GM03348 (cell line): Measurements from ENCODE around the gene CWC27.
"Not testable (repeated sequence)": the region's sequence is repeated elsewhere in the genome, so short reads cannot be mapped to it uniquely, and the experiment has no call there.

ENCODE experiments used
- DNase-seq: peaks from one replicate; pipeline ENCODE4 v3.0.0; 2012; ENCODE audit warnings: low spot score

Gene CWC27

DNA sequence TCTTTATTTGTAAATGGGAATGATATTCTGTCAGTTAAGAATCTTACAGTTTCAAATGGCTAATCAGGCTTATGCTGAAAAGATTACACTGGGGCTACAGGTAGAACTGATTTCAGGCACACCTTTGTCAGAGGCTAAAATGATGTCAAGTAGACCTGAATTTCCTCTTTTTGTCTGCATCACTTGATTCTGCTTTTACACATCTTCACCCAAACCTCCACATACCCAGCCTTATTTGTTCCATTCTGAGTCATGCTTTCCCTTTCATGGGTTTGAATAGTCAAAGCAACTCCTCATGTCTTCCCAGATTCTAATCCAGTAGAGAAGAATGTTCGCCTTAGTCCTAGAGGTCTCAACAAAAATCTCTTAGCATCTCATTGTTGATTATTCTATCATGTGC, 156.4 kb downstream of the CWC27 start:
- DNase-seq: no peak

DNA sequence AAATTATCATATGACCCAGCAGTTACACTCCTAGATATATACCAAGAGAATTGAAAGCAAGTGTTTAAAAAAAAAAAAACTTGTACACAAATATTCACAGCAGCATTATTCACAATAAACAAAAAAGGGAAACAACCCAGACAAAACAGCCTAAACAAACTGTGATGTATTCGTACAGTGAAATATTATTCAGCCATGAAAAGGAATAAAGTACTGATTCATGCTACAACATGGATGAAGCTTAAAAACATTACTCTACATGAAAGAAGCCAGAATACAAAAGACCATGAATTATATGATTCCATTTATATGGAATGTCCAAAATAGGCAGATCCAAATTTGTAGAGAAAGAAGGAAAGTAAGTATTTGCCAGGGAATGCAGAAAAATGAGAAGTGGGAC, 161.1 kb downstream of the CWC27 start:
- DNase-seq: no peak

DNA sequence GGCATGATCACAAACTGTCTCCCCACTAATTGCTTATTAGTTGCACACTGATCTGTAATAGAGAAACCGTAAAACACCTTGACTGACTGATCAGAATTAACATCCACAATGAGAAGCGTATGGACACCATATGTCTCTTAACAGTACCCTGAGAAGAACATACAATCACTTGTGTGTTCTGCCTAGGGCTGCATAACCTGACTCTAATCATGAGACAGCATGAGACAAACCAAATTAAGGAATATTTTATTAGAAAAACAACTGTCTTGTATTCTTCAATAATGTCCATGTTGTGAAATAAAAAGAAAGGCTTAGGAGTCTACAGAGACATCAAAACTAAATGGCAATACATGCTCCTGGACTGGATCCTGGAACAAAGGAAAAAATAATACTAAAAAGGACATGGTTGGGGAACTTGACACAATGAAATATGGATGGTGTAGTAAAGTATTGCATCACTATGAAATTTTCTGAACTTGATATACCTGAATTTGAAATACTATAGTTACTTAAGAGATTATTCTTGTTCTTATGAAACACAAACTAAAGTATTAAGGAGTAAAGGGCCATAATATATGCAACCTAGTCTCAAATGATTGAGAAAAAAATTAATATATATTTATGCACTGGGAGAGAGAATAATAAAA, 162.1 kb downstream of the CWC27 start:
- no peak for DNase-seq

DNA sequence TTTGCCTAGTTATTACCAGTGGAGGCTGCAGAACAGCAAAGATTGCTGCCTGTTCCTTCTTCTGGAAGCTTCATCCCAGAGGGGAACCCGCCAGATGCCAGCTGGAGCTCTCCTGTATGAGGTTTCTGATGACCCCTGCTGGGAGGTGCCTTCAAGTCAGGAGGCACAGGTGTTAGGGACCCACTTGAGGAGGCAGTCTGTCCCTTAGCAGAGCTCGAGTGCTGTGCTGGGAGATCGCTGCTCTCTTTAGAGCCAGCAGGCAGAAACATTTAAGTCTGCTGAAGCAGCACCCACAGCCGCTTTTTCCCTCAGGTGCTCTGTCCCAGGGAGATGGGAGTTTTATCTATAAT, 170.7 kb downstream of the CWC27 start:
- not testable (repeated sequence) for DNase-seq

DNA sequence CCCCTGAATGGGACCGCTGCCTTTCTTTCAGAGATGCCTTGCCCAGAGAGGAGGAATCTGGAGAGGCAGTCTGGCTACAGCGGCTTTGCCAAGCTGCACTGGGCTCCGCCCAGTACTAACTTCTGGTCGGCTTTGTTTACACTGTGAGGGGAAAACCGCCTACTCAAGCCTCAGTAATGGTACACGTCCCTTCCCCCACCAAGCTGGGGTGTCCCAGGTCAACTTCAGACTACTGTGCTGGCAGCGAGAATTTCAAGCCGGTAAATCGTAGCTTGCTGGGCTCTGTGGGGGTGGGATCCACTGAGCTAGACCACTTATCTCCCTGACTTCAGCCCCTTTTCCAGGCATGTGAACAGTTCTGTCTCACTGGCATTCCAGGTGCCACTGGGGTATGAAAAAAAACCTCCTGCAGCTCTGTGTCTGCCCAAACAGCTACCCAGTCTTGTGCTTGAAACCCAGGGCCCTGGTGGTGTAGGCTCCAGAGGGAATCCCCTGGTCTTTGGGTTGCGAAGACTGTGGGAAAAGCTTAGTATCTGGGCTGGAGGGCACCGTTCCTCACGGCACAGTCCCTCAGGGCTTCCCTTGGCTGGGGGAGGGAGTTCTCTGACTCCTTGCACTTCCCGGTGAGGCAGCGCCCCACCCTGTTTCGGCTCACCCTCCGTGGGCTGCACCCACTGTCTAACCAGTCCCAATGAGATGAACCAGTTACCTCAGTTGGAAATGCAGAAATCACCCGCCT, 171.2 kb downstream of the CWC27 start:
- DNase-seq: no peak

DNA sequence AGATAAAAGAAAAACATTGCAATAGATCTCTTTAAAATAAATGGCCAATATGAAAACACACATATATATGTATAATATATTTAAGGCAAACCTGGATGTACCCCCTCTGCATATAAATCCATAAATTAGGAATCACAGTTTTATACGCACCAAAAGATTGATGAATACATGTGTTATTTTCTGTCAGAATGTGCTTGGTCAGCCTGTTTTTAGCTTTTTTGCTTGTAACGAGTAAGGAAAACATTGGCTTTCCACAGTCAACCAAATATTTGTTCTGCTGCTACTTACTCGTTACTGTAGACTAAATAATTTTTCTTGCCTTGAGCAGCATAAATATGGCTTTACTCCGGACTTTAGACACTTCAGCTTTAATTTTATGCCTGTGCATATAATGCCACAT, 173.7 kb downstream of the CWC27 start:
- DNase-seq: no peak

DNA sequence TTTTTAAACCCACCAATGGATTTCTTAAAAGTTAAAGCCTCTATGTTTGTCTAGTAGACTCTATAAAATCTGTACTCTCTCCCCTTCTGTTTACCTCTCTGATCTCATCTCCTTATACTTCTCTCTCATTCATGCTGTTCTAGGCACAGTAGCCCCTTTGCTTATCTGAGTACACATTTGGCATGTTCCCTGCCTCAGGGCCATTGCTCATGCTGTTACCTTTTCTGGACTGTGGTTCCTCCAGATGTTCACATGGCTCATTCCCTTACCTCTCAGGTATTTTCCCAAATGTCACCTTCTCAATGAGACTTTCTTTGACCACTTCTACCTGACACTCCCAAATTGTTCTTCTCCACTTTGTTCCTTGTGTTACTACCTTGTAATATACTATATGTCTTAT, 176.1 kb downstream of the CWC27 start:
- no peak for DNase-seq

DNA sequence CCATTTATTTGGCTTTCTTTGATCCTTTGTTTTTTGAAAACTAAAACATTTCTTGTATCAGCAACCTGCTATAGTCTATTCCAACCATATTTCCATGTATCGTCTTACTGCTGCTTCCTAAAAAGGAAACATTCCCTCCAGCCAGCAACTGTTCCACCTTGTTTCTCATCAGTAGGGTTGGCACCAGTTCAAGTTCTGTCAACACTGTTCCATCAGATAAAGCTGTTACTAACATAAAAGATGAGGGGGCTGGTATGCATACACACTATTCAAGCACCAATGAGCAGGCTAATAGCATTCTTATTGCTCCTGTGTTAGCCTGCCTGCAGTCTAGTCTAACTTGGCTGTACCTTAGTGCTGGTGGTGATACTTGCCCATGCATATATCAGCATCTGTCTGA, 178.3 kb downstream of the CWC27 start:
- no peak for DNase-seq

DNA sequence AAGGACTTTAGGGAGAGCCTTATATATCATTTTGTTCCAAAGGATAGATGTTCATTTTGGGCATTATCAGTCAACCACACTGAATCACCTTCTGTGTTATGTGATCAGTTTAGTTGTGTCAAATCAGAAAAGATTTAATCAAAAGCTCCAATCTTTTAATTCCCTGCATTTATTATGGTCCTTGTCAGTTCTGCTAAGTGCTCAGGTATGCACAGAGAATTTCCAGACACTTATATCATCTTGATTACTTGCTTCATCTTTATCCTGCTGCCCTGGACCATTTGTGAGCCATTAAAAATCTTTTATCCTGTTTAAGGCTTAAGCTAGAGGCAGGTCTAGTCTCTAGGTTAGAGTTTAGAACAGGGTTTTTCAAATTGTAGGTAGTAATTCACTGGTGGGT, 179.1 kb downstream of the CWC27 start:
- no peak for DNase-seq

DNA sequence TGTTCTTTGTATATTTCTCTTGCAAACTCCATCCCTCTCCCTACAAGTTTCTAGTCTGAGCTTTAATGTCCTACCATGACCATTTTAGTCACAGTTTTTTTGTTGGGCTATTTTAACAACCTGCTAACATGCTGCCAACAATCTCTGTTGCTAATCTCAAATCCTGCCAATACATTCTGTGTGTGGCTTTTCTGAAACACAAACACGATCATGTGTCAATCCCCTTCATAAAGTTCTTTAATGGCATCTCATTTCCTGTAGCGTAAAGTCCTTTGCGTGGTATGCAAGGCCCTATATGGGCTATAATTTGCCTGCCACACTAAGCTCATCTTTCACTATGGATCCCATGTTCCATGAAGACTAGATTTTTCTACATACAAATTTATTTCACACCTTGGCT, 180.6 kb downstream of the CWC27 start:
- DNase-seq: no peak

DNA sequence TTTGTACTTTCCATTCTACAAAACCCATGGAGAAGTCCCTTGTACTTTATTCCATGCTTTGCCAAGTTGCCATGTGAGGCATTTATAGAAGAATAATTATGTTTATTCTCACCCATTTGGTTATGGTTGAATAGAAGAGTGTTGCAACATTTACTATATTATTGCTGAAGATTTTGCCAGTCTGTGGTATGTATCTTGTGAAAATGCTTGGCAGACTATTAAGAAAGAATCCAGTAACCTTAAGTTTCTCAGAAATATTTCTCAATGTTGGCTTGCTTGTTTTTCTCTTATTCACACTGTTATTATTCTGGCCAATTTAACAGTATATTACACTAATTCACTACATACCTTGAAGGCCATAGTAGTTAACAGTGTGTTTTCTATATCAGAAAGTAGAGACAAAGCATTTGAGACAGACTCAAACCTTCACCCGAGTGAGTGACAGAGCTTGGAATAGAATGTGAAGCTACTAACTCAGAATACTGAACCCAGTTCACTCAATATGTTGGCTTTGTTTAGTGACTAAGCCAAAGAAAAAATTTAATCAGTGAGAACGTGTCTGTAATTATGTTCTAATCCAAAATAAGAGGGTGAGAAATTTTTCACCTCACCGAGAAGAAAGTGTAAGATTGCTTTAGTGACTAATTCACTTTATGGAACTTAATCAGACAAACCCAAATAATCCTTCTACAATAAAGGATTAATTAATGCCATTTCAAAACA, 184.4 kb downstream of the CWC27 start:
- no peak for DNase-seq

DNA sequence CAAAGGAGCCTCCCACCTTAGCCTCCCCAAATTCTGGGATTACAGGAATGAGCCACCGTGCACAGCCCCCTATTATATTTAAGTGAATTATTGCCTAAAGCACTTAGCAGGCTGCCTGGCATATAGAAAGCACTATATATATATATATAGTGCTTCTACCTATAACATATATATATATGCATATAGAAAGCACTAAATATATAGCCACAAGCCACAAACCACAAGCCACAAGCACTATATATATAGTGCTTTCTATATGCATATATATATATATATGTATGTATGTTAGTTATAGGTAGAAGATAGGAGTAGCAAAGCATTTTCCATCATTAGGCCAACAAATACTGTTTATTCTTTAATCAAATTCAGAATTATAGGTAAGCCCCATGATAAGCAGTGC, 185.8 kb downstream of the CWC27 start:
- no peak for DNase-seq

DNA sequence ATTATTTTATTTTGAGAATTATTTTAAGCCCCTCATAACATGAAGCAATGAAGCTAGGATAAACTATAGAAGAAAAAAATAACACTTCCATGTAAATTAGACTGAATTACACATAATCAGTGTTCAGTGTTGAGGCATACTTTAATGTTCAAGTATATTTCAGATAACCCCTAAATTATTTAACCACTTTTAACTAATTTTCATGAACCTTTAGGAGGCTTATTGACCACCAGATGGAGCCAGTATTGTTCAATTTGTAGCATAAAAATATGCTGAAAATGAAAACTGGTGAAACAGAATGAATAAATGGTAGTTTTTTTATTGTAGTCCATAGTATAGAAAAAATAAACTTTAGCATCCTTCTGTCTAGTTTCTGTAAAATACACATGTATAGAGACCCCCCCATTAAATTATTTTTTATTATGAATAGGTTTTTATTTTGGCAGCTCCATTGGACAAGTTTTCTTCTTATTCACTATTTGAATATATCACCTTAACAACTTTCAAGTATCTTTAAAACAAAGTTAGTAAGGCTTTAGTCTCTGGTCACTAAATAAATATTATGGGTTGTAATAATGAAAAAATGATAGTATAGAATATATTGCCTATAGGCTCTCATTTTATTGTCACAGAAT, 190.1 kb downstream of the CWC27 start:
- peak; percentile 29 for DNase-seq

DNA sequence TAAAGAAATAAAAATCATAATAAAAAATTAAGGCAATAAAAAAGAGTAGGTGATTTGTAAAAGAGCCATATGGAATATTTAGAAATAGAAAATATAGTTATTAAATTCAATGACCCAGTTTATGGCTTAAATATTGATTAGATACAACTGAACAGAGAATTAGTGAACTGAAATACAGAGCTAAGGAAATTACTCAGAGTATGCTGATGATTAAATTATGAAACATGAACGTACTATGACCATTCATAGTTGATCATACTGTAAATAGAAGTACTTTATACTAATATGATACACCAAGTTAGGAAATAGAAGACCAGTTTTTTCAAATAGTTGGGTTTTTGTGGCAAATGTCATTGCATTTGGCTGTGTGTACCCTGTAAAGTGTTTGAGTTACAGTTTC, 194.5 kb downstream of the CWC27 start:
- DNase-seq: no peak

DNA sequence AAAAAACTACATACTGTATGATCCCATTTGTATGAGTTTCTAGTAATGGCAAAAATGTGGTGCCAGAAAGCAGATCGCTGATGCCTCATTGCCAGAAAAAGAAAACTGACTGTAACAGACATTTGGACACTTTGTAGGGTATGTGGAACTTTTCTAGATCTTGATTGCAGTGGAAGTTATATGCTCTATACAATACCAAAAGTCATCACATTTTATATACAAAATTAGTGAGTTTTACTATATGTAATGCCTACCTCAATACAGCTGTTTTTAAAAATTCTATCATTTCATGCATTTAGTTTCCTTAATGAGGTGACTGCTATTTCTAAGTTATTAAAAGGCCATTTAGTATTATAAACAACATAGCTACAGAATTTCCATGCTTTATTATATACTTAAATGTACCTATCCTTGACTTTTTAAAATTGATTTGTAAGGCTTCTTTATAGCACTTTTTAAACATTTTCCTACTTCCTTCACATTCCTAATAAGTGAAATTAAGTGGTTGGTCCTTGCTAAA, 199.9 kb downstream of the CWC27 start:
- no peak for DNase-seq

DNA sequence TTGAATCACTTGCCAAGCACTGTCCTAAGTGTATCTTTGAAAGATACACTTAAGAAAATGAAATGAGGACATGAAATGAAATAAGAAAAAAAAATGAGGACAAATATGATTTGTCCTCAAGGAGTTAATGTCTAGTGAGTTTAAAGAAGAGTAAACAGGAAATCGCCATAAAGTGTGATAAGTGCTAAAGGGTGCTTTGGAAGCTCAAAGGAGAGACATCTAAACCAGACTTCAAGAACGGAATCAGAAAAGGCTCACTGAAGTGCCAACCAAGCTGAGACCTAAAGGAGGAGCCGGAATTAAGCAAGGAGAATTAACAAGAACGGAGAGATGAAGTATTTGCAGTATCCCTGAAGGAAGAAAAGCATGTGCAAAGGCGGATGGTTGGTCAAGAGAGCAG, 200.8 kb downstream of the CWC27 start:
- no peak for DNase-seq

DNA sequence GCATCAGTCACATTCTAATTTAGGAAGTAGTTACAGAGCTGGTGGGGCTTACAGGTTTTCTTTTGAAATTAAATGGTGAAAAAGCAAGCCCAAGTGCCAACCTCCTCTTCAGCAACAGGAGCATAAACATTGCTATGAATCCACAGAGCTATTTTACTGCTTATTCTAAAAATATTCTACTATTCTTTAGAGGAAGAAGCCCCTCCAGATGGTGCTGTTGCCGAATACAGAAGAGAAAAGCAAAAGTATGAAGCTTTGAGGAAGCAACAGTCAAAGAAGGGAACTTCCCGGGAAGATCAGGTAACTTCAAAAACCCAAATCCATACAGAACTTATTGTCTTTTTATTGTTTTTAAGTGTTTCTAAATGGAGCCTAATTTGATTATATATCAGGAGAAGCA, 202.8 kb downstream of the CWC27 start:
- DNase-seq: peak; percentile 49

DNA sequence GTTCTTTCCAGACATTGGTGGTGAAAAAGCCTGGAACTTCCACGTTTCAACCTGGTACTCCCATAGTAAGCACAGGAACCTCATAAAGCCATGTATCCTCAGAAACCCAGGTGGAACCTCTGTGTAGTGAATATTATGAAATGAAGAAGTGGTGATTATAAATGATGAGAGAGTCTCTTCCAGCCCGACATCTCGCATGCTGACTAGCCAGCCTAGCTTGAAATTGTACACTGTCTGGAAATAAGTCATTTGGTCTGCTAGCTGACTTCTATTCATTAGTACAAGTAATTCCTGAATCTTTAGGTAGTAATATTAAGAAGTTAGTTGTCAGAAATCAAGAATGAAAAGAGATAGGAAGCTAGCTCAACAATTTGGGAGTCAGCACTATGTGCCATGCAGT, 203.3 kb downstream of the CWC27 start:
- DNase-seq: no peak

DNA sequence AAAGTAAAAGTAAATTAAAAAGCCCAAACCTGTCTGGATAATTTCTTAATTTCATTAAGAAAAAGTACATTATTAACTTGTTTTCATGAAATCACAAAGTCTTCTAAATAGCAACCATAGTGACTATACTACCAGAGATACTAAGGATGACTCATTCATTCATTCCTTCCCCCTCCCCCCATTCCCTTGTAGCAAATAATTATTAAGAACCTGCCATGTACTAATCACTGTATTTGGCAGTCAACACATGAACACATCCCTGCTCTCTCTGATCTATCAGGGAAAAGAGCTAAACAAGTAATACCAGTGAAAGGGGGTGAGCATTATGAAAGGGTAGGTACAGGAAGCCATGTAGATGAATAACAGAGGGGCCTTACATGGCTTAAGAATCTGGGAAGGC, 203.9 kb downstream of the CWC27 start:
- DNase-seq: no peak

DNA sequence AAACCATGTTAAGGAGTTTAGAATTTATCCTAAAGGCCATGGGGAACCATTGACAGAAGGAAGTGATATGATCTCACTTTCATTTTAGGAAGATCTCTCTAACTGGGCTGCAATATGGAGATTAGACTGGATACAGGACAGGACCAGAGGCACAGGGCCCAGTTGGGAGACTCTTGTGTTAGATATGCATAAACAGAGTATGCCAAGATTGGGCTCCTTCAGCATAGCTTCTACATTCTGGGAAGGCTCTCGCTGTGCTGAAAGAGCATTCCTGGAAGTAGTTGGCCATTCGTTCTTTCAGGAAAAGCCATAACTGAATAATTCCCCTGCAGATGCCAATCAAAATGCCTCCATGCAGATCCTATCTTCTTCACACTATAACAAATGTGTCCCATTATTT, 204.5 kb downstream of the CWC27 start:
- DNase-seq: no peak

DNA sequence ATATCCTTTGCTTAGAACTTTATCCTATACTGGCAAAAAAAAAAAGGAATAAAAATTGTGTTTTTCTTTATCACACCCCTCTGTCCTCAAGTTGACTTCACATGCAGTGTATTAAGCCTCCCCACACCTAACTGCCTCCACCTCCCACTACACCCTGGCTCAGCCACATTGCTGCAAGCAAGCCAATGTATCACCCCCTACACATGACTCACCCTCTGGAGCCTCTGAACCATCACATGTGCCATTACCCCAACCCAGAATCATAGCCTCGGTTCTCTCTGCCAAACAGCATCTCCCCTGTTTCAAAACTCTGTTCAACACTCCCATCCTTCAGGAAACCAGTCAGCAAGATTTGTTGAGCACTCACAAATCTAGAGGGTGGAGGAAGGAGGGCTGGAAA, 209.0 kb downstream of the CWC27 start:
- peak; percentile 12 for DNase-seq

DNA sequence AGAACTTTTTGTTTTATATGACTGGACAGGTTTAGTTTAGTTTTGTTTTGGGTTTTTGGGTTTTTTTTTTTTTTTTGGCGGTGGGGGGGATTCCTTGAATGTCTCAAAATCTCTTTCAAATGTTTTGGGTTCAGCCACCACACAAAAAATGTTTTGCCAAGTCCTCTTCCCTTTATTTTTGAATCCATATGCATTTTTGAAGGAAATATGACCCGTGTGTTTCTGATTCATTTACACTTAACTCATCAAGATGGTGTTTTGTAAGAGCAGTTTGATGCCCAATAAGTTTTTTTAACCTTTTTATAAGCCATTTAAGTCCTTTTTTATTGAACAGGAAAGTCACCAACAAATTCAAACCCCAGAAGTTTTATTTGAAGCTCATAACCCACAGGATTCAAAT, 209.8 kb downstream of the CWC27 start:
- DNase-seq: no peak

DNA sequence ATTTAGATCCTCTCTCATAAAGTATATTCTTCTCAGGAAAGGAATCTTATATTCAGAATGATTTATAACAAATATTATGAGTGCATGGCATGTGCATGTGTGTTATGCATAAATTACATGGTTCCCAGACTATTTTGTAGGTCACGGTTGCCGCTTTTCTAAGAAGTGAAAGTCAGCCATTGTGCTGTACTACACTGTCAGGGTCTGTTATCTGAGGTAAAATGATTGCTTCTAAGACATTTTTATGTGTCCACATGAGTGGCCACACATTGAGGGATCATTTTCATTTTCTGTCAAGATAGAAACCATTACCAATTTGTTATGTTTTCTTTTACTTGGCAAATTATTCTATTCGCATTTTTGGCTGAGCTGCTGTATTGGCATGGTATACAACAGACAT, 210.8 kb downstream of the CWC27 start:
- DNase-seq: no peak
